HG03066 (cell line): ENCODE measurements around the gene MARVELD3.

Experiments used
- ATAC-seq: cut with Tn5 transposase; IDR thresholded peaks from one replicate; pipeline ENCODE4 v1.9.1; 2021; ENCODE audit warnings: low read depth; ENCODE audit not compliant: unreplicated experiment

Gene MARVELD3

DNA sequence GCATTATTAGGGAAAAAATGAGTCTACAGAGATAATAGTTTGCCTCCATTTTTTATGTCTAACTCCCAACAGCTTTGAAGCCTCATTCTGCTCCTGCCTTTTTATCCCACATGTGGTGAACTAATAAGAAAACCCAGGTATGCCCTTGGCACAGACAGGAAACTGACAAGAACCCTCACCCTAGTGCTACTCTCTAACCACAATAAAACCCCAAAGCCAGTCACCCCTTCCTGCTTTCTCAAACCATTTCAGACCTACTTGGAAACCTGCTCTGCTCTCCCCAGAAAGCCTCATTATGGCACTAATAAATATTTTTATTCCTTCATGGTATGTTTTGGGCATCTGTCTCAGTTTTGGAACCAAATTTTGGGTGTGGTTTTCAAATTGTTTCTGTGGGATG, 3.9 kb upstream of the MARVELD3 start:
- ATAC-seq, result no peak

DNA sequence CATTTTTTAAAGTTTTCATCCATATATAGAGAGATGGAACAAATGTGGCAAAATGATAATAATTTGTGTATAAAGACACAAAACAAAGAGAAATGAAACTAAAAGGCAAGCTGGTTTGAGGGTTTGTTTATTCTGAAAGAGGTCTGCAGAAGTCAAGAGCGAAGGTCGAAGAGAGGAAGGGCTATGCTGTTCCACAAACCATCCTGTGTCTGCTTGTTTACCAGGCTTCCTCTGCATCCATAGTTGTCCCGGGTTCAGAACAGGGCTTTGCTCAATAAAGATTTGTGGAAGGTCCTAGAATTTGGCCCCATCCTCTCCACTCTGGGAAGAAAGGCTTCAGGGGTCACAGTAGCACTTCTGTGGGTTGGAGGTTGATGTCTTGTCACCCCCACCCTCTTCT, 2.4 kb upstream of the MARVELD3 start:
- no peak for ATAC-seq

DNA sequence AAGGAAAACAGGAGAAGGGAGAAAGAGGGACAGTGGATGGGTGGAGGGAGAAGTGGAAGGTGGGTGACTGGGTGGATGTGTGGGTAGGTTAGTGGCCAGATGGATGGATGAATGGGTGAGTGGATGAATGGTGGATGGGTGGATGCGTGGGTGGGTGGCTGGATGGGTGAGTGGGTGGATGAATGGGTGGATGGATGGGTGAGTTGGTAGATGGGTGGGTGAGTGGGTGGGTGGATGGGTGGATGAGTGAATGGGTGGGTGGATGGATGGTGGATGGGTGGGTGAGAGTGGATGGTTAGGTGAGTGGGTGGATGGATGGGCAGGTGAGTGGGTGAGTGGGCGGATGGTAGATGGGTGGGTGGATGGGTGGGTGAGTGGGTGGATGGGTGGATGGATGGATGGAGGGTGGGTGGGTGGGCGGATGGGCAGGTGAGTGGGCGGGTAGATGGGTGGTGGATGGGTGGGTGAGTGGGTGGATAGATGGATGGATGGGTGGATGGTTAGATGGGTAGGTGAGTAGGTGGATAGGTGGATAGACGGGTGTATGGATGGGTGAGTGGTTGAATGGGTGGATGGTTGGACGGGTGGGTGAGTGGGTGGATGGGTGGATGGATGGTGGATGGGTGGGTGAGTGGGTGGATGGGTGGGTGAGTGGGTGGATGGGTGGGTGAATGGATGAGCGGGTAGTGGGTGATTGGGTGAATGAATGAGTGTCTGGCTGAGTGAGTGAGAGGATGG, 702 bp upstream of the MARVELD3 start:
- ATAC-seq, result no peak

DNA sequence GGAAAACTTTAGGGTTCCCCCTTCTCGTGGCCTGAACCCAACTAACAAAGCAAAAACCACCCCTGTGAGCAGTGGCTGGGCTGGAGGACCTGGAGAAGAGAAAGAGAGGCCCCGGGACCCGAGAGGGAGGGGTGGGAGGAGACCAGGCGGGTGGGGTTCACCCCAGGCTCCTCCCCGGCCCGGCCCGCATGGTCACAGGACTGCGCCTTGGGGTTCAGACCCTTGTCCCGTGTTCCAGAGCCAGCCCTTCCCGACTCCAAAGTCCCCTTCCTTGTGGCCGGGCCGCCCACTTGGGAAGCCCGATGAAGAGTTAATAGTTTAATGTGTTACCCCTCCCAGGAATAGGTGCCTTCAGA, 852 bp downstream of the MARVELD3 start:
- ATAC-seq, result no peak

DNA sequence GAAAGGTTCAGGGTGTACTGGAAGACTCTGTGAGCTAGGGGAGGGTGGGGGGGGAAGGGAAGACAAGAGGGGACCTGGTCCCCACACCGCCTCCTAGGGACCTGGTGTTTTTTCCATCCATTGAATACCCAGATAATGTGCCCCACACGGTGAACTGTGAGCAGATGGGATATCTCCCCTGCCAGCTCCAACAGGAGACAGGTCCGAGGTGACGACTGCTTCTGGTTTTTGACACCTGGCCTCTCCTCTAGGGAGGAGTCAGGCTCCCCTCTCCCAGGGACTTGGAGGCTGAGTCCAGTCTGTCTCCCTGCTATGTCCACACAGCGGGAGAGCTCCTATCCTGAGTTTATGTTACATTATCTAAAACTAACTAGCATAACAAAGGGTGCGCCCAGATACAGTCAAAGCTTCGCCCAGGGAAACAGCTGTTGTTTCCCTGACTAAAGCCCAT, 1.8 kb downstream of the MARVELD3 start:
- ATAC-seq, result no peak

DNA sequence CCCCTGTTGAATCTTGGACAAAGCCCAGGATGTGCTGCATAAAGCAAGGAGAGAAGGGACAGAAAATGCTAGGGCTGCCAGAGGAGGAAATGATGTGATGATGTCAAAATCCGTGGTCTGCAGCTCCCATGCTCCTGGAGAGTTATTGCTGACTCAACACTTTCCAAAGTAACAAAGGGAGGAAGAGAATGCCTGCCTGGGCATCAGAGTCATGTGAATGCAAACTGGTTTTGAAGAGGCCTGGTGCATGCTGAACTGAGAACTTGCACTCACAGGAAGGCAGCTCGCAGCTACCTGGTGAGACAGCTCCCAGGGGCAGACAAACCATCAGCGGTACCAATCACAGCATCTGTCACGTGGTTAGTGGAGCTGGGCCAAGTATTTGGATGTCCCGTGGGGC, 2.8 kb downstream of the MARVELD3 start:
- ATAC-seq, result no peak

DNA sequence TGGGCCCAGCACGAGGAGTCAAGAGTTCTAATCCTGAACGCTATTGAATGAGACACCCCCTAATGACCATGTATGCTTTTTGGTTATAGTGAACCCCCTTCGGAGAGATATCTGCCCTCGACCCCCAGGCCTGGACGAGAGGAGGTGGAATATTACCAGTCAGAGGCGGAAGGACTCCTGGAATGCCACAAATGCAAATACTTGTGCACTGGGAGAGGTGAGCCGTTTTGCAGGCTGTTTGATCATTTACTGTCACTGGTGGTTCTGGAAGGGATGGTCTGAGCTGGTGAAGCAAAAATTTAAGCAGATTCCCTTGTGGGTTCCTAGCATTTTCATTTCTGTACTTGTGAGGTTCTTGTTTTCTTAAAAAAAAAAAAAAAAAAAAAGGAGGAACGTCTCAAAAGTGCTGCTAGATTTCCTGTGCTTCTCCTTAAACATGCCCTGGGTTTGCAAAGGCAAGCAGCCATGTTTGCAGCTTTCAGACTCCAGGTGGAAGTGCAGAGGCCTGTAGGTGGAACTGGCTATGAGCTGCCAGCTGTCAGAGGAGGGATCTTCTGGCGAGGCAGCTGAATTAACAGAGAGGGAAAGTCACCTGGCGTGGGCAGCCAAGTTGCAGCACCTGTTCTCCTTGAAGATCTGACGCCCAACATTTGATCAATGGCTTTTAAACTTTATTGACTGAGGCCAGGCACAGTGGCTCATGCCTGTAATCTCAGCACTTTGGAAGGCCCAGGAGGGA, 3.5 kb downstream of the MARVELD3 start:
- ATAC-seq, result no peak

DNA sequence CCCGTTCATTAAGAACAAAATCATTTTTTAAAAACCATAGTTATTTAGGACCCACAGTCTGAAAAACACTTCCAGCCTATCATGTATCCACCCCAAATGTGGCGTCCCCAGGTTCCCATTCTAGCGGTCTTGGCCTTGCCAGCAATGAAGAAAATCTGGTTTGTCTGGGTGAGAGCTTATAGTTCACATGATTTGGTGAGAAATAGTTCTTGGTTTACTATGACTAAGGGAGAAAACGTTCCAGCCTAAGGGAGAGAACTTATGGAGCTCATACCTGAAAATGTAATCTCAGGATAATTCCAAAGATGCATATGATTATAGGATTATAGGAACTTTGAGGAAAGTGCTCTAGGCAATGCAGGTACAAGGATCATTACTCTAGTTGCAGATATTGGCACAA, 4.8 kb downstream of the MARVELD3 start:
- ATAC-seq, result no peak

DNA sequence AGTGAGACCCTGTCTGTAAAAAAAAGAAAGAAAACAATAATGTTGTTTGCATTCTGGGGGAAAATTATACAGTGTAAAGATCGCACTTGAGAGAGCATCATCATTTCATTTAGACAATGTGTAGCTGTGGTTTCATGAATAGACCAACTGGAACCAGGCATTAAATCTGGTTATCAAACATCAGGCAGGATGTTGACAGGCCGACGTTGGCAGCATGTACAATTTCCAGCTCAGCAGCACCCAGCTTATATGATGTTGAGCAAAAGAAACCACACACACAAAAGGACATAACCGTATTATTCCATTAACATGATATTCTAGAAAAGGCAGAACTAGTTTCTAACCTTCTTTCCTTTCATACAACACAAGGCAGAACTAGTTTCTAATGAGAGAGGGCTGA, 5.8 kb downstream of the MARVELD3 start:
- ATAC-seq, result no peak

DNA sequence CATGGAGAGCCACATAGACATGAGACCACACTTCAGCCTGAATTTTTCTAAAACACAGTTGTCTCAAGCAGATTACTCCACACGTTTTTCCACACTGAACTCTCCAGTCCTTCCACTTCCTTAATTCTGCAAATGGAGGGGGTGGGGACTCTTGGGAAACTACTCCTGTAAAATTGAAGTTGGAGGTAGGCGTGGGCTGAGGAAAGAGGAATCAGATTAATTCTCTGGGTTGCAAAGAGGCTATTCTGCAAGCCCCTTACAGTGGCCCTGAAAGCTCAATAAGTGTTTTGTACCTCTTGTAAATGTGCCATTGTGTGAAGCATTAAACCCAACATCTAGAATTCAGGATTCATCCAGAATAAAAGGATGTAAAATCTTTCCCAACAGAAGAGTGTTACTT, 9.6 kb downstream of the MARVELD3 start:
- ATAC-seq, result no peak

DNA sequence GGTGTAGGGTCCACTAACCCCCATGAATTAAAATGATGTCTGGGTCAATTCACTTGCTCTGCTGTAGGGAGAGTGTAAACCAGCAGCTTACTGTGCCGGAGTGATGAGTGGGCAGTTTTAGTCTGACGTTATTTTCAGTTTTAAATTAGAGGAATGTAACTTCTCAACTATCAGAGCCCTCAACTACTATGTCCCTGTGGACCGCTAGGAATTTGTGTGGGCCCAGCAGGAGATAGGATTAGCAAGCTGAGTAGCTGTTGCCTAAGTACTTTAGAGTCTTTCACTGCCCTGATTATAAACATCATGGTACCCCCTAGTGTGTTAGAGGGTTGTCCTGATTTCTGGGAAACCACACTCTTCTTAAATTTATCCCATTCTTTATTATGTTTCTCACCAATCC, 11.4 kb downstream of the MARVELD3 start:
- ATAC-seq, result no peak

DNA sequence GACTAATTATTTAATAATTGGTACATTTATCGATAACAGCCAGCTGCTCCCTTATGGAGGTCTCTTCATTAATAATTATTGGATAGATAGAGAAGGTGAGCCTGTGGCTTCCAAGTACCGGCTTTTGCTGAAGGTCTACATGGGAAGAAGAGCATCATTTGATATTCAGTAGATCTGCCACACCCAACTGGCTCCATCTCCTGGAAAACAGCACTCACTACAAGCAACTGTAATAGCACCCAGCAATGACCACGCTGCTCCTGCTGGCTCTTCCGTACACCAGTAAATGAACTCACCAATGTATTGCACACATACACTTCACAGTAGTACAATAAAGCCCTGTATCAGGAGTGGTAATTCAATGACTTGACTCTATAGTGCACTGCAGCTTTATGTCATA, 19.5 kb downstream of the MARVELD3 start:
- no peak for ATAC-seq

DNA sequence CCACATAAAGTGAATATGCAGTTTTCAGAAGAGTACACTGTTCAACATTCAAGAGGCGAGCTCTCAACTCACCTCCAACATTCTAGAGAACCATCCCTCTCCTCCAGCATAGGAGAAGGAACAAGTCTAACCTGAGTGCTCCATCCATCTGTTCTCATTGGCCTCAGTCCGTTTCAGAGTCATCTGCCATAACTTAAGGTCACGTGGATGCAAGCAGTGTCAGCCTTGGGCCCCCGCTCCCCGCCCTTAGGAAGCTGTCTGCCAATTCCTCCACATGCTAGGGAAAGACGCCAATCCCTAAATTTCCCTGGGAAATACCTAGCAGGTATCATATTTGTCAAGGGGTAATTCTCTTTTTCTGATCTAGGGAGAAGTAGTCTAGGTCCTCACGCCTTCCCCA, 21.4 kb downstream of the MARVELD3 start:
- ATAC-seq, result no peak

DNA sequence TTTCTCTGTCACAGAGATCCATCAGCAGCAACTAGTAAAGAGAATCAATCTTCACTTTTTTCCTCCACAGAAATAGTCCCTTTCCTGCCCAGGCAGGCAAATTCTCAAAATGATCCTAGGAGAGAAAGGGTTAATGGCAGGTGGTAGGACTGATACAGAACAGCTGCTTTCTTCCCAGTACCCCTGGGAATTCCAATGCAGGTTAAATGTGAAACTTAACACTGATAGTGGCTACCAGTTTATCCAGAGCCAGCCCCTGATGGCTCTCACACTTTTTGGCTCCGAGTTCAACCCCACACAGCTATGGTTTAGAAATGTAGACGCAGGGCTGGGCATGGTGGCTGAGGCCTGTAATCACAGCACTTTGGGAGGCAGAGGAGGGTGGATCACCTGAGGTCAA, 22.2 kb downstream of the MARVELD3 start:
- ATAC-seq, result no peak

DNA sequence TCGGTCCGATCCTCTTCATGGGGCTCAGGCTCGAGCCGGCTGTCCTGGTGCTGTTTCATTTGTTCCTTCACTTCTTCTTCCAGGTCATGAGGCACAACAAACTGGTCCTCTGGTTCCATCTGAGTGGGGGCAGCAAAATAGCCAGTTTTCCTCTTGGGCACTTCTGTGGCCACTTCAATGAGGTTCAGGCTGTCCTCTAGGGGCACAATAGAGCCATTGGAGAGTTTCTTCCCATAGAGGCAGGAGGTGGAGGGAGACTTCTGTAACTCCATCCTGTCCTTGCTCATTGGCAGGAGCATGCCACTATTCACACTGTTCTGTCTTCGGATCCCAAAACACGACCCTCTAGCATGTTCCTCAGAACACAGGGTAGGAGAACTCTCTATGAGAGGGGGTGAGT, 22.9 kb downstream of the MARVELD3 start:
- ATAC-seq, result no peak

DNA sequence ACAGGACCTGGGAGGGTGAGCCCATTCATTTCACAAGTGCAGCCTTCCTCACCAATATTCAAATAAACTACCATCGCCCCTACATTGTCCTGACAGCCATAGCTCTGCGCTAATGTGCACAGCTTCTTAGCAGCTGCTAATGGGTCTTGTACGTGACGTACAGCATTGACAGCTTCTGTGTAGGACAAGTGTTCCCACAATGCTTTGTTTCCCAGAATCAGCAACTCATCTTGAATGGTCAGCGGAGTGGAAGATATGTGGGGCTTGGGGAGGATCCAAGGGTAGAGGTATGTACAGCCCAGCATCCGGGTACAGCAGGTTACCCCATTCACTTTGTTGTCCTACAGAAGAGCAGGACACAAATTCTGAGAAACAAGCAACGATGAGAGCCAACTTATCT, 23.7 kb downstream of the MARVELD3 start:
- ATAC-seq, result no peak

DNA sequence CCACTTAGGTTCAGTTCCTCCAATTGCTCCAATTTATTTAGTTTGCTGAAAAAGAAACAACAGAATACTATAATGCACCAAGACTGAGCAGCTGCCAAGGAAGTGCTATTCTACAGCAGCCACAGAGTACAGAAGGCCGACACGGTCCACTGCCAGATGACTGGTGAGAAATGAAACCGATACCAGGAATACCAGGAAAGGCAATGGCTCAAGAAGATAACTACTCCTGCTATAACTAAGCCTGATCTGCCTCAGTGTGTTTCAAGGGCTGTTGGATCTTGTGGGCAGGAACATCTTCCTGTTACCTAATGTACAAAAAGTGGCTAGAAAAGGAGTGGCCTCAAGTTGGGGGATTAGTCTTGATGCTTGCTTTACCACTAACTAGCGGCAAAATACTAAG, 32.8 kb downstream of the MARVELD3 start:
- no peak for ATAC-seq

DNA sequence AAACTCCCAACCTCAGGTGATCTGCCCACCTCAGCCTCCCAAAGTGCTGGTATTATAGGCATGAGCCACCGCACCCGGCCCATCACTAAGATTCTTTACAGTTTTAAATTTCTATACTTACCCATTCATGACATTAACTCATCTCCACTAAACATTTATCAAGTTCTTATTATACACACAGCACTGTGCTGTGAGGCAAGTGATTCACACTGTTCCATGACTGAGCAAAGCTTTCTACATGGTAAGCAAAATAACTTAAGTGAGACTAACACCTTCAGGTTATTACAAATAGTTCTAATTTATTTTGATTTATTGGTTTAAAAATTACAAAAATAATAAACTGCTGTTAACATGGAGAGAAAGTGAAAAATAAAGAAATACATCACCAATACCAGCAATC, 33.5 kb downstream of the MARVELD3 start:
- no peak for ATAC-seq

DNA sequence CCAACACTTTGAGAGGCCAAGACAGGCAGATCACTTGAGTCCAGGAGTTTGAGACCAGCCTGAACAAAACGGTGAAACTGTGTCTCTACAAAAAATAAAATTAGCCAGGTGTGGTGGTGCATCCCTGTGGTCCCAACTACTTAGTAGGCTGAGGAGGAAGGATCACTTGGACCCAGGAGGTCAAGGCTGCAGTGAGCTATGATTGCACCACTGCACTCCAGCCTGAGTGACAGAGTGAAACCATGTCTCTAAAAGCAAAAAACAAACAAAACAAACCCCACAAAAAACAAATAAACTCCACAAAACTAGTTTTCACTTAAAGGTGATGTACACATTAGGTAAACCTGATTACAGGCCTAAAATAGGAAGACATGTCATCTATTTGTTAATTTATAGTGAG, 40.3 kb downstream of the MARVELD3 start:
- no peak for ATAC-seq

DNA sequence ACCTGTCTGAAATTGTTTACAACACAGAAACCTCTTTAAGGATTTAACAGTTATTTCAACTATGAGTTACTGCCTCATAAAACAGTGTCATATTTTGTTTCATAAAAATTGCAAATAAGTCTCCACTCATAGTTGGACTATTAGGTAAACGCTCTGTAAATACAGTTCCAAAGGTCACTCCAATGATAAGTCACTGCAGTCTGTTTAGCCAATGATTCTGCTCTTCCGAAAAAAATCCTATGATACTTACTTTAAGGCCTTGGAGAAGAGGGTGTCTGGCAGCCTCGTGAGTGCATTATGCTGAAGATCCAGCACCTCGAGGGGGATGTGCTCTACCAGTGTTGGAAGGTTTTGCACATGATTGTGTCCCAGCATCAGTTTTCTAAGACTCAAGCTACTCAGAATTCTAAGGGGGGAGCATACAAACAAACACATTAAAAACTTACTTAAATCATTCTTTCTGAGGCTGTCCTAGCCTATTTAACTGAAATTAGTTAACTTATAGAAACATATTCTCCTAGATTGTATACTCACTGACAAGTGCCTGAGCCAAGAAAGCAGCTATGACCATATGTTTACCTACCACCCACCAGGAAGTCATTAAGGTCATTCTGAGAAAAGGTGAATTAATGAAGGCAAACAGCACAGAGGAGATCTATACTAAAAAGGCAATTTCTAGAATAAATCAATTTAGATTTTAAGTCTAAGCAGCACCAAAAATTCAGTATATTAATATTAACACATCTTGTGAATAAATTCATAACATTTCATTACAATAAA, 41.1 kb downstream of the MARVELD3 start:
- no peak for ATAC-seq

DNA sequence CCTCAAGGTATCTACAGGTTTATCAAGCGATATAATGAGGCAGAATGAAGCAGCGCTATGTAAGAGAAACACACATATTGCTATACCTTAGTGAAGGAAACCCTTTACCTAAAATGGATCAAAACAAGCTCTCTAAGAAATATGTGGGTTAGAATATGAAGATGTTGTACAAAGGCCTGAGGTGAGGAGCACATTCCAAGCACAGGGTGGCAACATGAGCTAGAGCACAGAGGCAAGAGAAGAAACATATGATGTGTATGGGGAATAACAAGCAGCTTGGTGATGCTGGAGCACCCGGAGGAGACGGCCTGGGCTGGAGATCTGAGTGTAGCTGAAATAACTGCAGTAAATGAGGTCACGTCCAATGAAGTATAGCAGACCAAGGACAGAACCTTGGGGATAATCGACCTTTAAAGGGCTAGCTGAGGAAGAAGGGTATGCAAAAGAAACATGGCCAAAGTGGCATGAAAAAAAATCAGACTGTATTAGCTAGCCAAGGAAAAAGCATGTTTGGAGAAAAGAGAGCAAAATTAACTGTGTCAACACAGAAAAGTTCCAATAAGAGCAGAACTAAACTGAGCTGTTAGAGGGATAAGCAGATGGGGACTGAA, 44.0 kb downstream of the MARVELD3 start:
- no peak for ATAC-seq
